ENCODE results near the gene ADGRG6.
"Not testable (repeated sequence)": the region's sequence is repeated elsewhere in the genome, so short reads cannot be mapped to it uniquely, and the experiment has no call there.

The ADGRG6 gene

GRCh38 chr6:142342986-142343385 is 41.2 kb downstream of the ADGRG6 start:
- in situ Hi-C loops (cut with HindIII; ENCODE audit: low sequenced_read_pairs) = no loop called here
- DNase-seq (ENCODE audit: low read depth) = no peak
- no peak for TF ChIP-seq CTCF (IDR thresholded peaks at IDR 0.05; ENCODE audit: low read depth, low read length, missing control alignments)
- H3K4me3 ChIP-seq (ENCODE audit: low read depth, low read length) = no peak overlapping the region

- no peak for DNase-seq (ENCODE audit: low read depth)
- in situ Hi-C loops (cut with HindIII; ENCODE audit: low sequenced_read_pairs) = no loop called here
- TF ChIP-seq CTCF (IDR thresholded peaks at IDR 0.05; ENCODE audit: low read depth, low read length, missing control alignments) = no peak
- no peak overlapping the region for H3K4me3 ChIP-seq (ENCODE audit: low read depth, low read length)
These were observed 42.1 kb downstream of the ADGRG6 start for GRCh38 chr6:142343938-142344337.

GRCh38 chr6:142345261-142345660 is 43.5 kb downstream of the ADGRG6 start:
- in situ Hi-C loops (cut with HindIII; ENCODE audit: low sequenced_read_pairs) = no loop called here
- TF ChIP-seq CTCF (IDR thresholded peaks at IDR 0.05; ENCODE audit: low read depth, low read length, missing control alignments) = no peak
- DNase-seq (ENCODE audit: low read depth) = no peak
- H3K4me3 ChIP-seq (ENCODE audit: low read depth, low read length) = no peak overlapping the region

GRCh38 chr6:142346166-142346565 is 44.4 kb downstream of the ADGRG6 start:
- in situ Hi-C loops (cut with HindIII; ENCODE audit: low sequenced_read_pairs); DNase-seq (ENCODE audit: low read depth); H3K4me3 ChIP-seq (ENCODE audit: low read depth, low read length): not testable (repeated sequence)

- H3K4me3 ChIP-seq (ENCODE audit: low read depth, low read length) = no peak overlapping the region
- in situ Hi-C loops (cut with HindIII; ENCODE audit: low sequenced_read_pairs) = no loop called here
These were observed 47.5 kb downstream of the ADGRG6 start for GRCh38 chr6:142349215-142349823.

GRCh38 chr6:142350309-142350708 is 48.5 kb downstream of the ADGRG6 start:
- DNase-seq (ENCODE audit: low read depth) = no peak
- in situ Hi-C loops (cut with HindIII; ENCODE audit: low sequenced_read_pairs) = no loop called here
- TF ChIP-seq CTCF (IDR thresholded peaks at IDR 0.05; ENCODE audit: low read depth, low read length, missing control alignments) = no peak
- H3K4me3 ChIP-seq (ENCODE audit: low read depth, low read length) = no peak overlapping the region

More at GRCh38 chr6:142349215-142349823, 47.5 kb downstream of the ADGRG6 start:
- TF ChIP-seq CTCF (IDR thresholded peaks at IDR 0.05; ENCODE audit: low read depth, low read length, missing control alignments) = no peak
- DNase-seq (ENCODE audit: low read depth) = no peak

- in situ Hi-C loops (cut with HindIII; ENCODE audit: low sequenced_read_pairs) = no loop called here
- DNase-seq (ENCODE audit: low read depth) = no peak
- H3K4me3 ChIP-seq (ENCODE audit: low read depth, low read length) = no peak overlapping the region
- no peak for TF ChIP-seq CTCF (IDR thresholded peaks at IDR 0.05; ENCODE audit: low read depth, low read length, missing control alignments)
These were observed 51.9 kb downstream of the ADGRG6 start for GRCh38 chr6:142353690-142354089.

Measured in astrocyte of the cerebellum (primary cell).